TTC549 (cell line): Measurements from ENCODE around the gene KCNH2.

ENCODE experiments used
- FAIRE-seq: peaks from 2 replicates; lab custom pipeline; 2012; peaks lifted over from hg19 to GRCh38; lab: Jason Lieb, UNC

KCNH2 gene

DNA sequence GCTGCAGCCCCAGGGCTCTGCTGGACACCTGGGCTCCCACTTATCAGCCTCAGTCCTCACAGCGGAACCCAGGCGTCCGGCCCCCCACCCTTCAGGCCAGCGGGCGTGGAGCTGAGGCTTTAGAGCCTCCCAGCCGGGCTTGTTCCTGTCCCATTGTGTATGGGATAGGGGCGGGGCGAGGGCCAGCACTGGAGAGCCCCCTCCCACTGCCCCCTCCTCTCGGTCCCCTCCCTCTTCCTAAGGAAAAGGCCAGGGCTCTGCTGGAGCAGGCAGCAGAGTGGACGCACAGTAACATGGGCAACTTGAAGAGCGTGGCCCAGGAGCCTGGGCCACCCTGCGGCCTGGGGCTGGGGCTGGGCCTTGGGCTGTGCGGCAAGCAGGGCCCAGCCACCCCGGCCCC is 15.4 kb upstream of the KCNH2 start:
- FAIRE-seq, result no peak

DNA sequence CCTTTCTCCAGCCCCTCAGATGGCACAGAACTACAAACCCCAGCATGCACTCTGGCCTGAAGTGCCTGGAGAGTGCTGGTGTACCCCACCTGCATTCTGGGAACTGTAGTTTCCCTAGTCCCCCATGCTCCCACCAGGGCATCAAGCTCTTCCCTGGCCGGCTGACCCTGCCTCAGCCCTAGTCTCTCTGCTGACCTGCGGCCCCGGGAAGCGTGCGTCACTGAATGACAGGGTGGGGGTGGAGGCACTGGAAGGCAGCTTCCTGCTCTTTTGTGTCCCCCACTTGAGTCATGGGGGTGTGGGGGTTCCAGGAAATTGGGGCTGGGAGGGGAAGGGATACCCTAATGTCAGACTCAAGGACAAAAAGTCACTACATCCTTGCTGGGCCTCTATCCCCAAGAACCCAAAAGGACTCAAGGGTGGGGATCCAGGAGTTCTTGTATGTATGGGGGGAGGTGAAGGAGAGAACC is 14.7 kb upstream of the KCNH2 start:
- no peak for FAIRE-seq

DNA sequence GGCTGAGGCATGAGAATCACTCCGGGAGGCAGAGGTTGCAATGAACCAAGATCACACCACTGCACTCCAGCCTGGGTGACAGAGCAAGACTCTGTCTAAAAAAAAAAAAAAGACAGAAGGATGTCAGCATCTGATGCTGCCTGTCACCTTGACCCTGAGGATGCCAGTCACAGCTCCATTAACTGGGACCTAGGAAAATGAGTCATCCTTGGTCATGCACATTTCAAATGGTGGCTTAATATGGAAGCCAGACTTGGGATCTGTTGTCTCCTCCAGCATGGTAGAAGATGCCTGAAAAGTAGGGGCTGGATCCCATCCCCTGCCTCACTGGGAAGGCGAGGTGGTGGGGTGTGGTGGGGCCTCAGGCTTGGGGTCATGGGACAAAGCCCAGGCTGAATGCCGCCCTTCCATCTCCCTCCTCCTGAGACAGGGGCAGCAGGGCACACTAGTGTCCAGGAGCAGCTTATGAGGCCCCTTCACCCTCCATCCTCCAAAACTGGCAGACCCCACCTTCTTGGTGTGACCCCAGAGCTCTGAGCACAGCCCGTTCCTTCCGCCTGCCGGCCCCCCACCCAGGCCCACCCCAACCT is 14.0 kb upstream of the KCNH2 start:
- FAIRE-seq, result no peak

- no peak for FAIRE-seq
These were observed 12.5 kb upstream of the KCNH2 start, which contains the start of gene NOS3 for GRCh38 chr7:150990416-150991186. Gene NOS3 (plus strand): TSS chr7:150991017. CDS start chr7:150993804, 2,787 bp downstream.

DNA sequence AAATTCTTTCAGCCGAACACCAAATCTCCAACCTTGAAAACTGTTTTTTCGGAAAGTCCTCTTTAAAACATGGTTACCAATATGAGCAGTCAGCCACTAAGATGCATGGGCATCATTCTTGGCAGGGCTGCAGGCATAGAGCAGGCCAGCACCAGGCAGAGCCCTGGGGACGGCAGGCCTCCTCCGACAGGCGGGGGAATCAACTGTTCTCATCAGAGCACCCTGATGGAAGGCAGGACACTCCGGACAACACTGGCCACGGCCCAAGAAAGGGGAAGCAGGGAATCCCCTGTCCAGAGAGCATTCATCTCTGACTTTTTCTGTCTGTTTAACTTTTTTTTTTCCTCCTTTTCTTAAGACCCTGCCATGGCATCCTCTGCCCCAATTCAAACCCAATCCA is 11.3 kb upstream of the KCNH2 start:
- FAIRE-seq, result no peak

- no peak for FAIRE-seq
These were observed 10.4 kb upstream of the KCNH2 start for GRCh38 chr7:150988230-150989226.

- no peak for FAIRE-seq
These were observed 8.4 kb upstream of the KCNH2 start for GRCh38 chr7:150986556-150986955.

- FAIRE-seq, result no peak
These were observed 8.0 kb upstream of the KCNH2 start for GRCh38 chr7:150986099-150986512.

GRCh38 chr7:150983893-150984368 is 5.8 kb upstream of the KCNH2 start:
- no peak for FAIRE-seq

DNA sequence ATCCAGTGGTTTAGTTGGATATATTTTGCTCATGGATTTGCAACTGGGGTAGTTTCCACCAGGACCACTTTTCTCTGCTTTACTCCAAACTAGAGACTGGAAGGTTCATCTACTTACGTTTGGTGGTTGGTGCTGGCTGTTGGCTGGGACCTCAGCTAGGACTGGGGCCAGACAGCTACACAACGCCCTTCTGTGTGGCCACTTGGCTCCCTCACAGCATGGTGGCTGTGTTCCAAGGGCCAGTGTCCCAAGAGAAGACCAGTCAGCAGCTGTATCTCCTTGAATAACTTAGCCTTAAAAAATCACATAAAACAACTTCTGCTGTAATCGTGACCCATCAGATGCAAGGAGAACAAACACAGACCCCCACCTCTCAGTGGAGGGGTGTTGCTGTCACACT is 4.2 kb upstream of the KCNH2 start:
- no peak for FAIRE-seq

- FAIRE-seq, result no peak
These were observed 3.5 kb upstream of the KCNH2 start for GRCh38 chr7:150981644-150982043.

- no peak for FAIRE-seq
These were observed 2.5 kb upstream of the KCNH2 start for GRCh38 chr7:150980663-150981062.

- FAIRE-seq, result no peak
These were observed 1.7 kb upstream of the KCNH2 start for GRCh38 chr7:150979713-150980390.

DNA sequence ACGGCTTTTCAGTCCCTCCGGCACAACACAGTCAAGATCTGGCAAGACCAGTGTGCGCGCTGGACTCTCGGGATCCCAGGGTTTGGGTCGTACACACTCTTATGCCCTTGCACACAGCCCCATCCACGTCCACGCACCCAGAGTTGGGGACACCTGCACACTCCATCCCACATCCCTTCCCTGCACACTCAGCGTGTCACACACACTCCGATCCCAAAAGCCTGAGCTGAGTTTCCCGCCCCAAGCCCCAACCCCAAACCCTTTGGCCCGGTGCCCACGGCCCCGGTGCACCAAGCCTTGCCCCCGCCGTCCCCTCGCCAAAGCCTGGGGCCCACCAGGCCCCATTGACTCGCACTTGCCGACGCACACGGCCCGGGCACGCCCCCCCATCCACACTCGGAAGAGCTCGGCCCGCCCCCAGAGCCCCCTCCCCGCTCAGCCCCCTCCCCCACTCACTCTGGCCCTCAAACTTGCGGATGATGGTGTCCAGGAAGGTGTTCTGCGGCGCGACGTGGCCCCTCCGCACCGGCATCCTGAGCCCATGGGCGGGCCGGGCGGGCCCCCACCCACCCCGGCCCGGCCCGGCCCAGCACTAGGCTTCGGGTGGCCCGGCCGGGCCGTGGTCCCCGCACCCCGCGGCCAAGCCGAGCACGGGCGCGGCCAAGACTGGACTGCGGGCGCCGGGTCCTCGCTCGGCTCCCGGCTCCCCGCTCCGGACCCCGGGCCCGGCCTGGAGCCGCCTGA is 567 bp downstream of the KCNH2 start:
- no peak for FAIRE-seq

DNA sequence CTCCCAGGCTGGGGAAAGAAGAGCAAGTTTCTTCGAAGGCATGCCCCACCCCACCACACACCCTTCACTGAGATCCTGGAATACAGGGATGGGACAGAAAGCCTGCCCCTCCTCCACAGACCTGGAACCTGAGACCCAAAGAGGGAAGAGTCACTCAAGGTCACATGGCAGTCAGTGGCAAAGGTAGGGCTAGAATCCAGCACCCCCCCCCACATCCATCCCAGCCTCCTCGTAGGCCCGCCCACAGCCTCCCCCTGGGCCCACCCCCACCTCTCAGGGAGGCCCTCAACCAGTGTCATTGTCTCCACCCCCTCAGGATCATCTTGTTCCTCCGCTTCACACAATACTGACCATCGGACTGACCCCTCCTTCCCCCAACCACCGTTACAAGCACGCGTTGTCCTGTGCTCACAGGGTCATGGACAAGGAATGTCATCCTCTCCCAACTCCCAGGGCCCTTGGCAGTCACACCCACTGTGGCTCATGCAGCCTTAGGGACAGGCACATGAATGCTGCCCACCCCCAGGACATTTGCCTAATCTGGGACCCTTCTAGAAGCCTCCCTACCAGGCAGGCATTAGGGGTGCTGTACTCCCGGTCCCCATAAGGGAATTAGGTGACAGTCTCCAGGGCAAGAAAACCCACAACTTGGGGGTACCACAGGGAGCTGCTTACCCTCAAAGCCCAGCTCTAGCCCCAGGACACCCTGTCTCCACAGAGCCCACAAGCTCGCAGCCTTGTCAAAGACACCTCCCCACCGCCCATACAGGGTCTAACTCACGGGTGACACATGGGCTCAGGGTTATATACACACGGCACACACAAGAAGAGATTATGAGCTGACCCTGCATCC is 1.4 kb downstream of the KCNH2 start:
- no peak for FAIRE-seq

DNA sequence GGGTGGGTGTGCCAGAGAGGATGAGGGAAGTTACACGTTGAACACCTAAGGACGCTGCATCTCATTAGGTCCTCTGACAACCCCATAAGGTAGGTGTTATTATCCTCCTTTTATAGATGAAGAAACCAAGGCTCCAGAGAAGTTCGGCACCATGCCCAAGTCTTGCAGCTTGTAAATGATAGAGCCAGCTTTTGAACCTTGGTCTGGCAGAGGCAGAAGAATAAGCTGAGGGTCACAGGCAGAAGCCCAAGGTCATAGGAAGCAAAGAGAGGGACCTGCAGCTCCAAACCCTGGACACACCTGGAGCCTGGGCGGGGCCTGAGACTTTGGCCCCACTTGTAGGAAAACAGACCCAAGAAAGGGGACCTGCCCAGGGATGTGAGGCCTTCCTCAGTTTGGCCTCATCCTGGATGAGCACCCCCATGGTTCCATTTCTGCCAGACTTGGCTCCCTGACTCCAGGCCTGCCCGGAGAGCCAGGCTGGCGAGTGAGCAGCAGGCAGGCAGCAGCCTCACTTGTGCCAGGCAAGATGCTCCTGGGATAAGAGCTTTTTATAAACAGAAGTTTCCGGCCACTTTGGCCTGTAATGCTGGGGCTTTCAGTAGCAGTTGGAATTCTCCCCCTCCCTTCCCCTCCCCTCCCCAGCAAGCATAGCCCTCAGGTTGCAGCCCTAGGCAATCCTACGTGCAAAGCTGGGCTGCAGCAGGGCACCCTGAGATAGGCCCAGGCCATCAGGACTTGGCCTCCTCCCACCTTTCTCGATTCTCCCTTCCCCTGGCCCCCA is 2.4 kb downstream of the KCNH2 start:
- FAIRE-seq, result no peak

- no peak for FAIRE-seq
These were observed 3.4 kb downstream of the KCNH2 start for GRCh38 chr7:150974468-150975391.
